ENCODE results near the gene SLIT1.
"Not testable (repeated sequence)": the region's sequence is repeated elsewhere in the genome, so short reads cannot be mapped to it uniquely, and the experiment has no call there.

Gene SLIT1

GRCh38 chr10:97083228-97083829 lies 102.4 kb downstream of the SLIT1 start:
- in situ Hi-C loops (cut with HindIII; ENCODE audit: low sequenced_read_pairs), result no loop called here
- TF ChIP-seq CTCF (IDR thresholded peaks at IDR 0.05; ENCODE audit: low read depth, low read length, missing control alignments), result no peak
- H3K4me3 ChIP-seq (ENCODE audit: low read depth, low read length), result no peak overlapping the region
- no peak for DNase-seq (ENCODE audit: low read depth)

GRCh38 chr10:97082575-97082974 lies 103.2 kb downstream of the SLIT1 start:
- DNase-seq (ENCODE audit: low read depth); in situ Hi-C loops (cut with HindIII; ENCODE audit: low sequenced_read_pairs); H3K4me3 ChIP-seq (ENCODE audit: low read depth, low read length): not testable (repeated sequence)

GRCh38 chr10:97081621-97082235 lies 104.0 kb downstream of the SLIT1 start:
- peak; percentile 88 for TF ChIP-seq CTCF (IDR thresholded peaks at IDR 0.05; ENCODE audit: low read depth, low read length, missing control alignments)
- H3K4me3 ChIP-seq (ENCODE audit: low read depth, low read length), result no peak overlapping the region
- in situ Hi-C loops (cut with HindIII; ENCODE audit: low sequenced_read_pairs), result no loop called here
- DNase-seq (ENCODE audit: low read depth), result peak; percentile 16

GRCh38 chr10:97080051-97080776 lies 105.5 kb downstream of the SLIT1 start:
- no peak overlapping the region for H3K4me3 ChIP-seq (ENCODE audit: low read depth, low read length)
- DNase-seq (ENCODE audit: low read depth), result no peak
- in situ Hi-C loops (cut with HindIII; ENCODE audit: low sequenced_read_pairs), result no loop called here
- TF ChIP-seq CTCF (IDR thresholded peaks at IDR 0.05; ENCODE audit: low read depth, low read length, missing control alignments), result no peak

- in situ Hi-C loops (cut with HindIII; ENCODE audit: low sequenced_read_pairs), result no loop called here
- no peak overlapping the region for H3K4me3 ChIP-seq (ENCODE audit: low read depth, low read length)
- TF ChIP-seq CTCF (IDR thresholded peaks at IDR 0.05; ENCODE audit: low read depth, low read length, missing control alignments), result no peak
These were observed 106.3 kb downstream of the SLIT1 start for GRCh38 chr10:97079448-97079847.

GRCh38 chr10:97078938-97079445 lies 106.8 kb downstream of the SLIT1 start:
- DNase-seq (ENCODE audit: low read depth), result no peak
- TF ChIP-seq CTCF (IDR thresholded peaks at IDR 0.05; ENCODE audit: low read depth, low read length, missing control alignments), result no peak
- in situ Hi-C loops (cut with HindIII; ENCODE audit: low sequenced_read_pairs), result no loop called here
- no peak overlapping the region for H3K4me3 ChIP-seq (ENCODE audit: low read depth, low read length)

More at GRCh38 chr10:97079448-97079847, 106.3 kb downstream of the SLIT1 start:
- no peak for DNase-seq (ENCODE audit: low read depth)
